DOHH2 (cell line): ENCODE measurements around the gene TMEM94.
"Not testable (repeated sequence)": the region's sequence is repeated elsewhere in the genome, so short reads cannot be mapped to it uniquely, and the experiment has no call there.

Experiments used
- H3F3A ChIP-seq: fragments of 200-600 bp; sonication (generic), shearing (Covaris generic); 2 replicates; pipeline ENCODE4 v1.6.0; 2016; ENCODE audit warnings: antibody characterized with exemption, mild to moderate bottlenecking; ENCODE audit not compliant: control insufficient read depth, insufficient read depth
- H3K27ac ChIP-seq: fragments of 200-600 bp; sonication (generic); 2 replicates; pipeline ENCODE4 v1.5.1; 2014; ENCODE audit warnings: low read depth, mild to moderate bottlenecking, low read length, moderate library complexity
- H3K27me3 ChIP-seq: fragments of 200-600 bp; sonication (generic); 2 replicates; pipeline ENCODE4 v1.6.1; 2014; ENCODE audit warnings: mild to moderate bottlenecking, low read length, mixed read lengths; ENCODE audit not compliant: control insufficient read depth
- H3K36me3 ChIP-seq: fragments of 200-600 bp; sonication (generic); 2 replicates; pipeline ENCODE4 v1.6.1; 2014; ENCODE audit warnings: mild to moderate bottlenecking, low read length, moderate library complexity, mixed read lengths; ENCODE audit not compliant: control insufficient read depth
- H3K4me1 ChIP-seq: fragments of 200-600 bp; sonication (generic); 2 replicates; pipeline ENCODE4 v1.6.1; 2014; ENCODE audit warnings: mild to moderate bottlenecking, low read length, mixed read lengths; ENCODE audit not compliant: control insufficient read depth
- H3K4me2 ChIP-seq: fragments of 200-600 bp; sonication (generic); 2 replicates; pipeline ENCODE4 v1.6.0; 2014; ENCODE audit warnings: mild to moderate bottlenecking, low read length, moderate library complexity
- H3K4me3 ChIP-seq: fragments of 200-600 bp; sonication (generic); 2 replicates; pipeline ENCODE4 v1.5.1; 2014; ENCODE audit warnings: mild to moderate bottlenecking, low read length, mixed read lengths
- H3K79me2 ChIP-seq: fragments of 200-600 bp; sonication (generic); 2 replicates; pipeline ENCODE4 v1.6.1; 2014; ENCODE audit warnings: mild to moderate bottlenecking, low read length, mixed read lengths; ENCODE audit not compliant: control insufficient read depth
- H3K9me2 ChIP-seq: fragments of 200-600 bp; sonication (generic); replicated peaks from 2 replicates; pipeline ENCODE4 v1.6.1; 2014; ENCODE audit warnings: mild to moderate bottlenecking, low read length, mixed read lengths; ENCODE audit not compliant: control insufficient read depth
- H3K9me3 ChIP-seq: fragments of 200-600 bp; sonication (generic); 2 replicates; pipeline ENCODE4 v1.6.1; 2014; ENCODE audit warnings: antibody characterized with exemption, low read length, mixed read lengths; ENCODE audit not compliant: control insufficient read depth, insufficient read depth
- H4K20me1 ChIP-seq: fragments of 200-600 bp; sonication (generic); 2 replicates; pipeline ENCODE4 v1.6.0; 2014; ENCODE audit warnings: low read depth, mild to moderate bottlenecking, antibody characterized with exemption, low read length, moderate library complexity; ENCODE audit not compliant: control insufficient read depth, insufficient read depth
- EZH2phosphoT487 ChIP-seq: fragments of 200-600 bp; sonication (generic); IDR thresholded peaks from 2 replicates; pipeline ENCODE4 v1.6.1; 2017; ENCODE audit warnings: borderline replicate concordance, mild to moderate bottlenecking, antibody characterized with exemption, low read length, moderate library complexity, mixed read lengths
- TF ChIP-seq, protein P1 (sequence below): fragments of 200-600 bp; sonication (generic); IDR thresholded peaks from one replicate; pipeline ENCODE4 v1.5.1; 2014; ENCODE audit warnings: antibody characterized with exemption, mild to moderate bottlenecking, low read depth, low read length; ENCODE audit not compliant: poor library complexity, severe bottlenecking

TMEM94 gene

DNA sequence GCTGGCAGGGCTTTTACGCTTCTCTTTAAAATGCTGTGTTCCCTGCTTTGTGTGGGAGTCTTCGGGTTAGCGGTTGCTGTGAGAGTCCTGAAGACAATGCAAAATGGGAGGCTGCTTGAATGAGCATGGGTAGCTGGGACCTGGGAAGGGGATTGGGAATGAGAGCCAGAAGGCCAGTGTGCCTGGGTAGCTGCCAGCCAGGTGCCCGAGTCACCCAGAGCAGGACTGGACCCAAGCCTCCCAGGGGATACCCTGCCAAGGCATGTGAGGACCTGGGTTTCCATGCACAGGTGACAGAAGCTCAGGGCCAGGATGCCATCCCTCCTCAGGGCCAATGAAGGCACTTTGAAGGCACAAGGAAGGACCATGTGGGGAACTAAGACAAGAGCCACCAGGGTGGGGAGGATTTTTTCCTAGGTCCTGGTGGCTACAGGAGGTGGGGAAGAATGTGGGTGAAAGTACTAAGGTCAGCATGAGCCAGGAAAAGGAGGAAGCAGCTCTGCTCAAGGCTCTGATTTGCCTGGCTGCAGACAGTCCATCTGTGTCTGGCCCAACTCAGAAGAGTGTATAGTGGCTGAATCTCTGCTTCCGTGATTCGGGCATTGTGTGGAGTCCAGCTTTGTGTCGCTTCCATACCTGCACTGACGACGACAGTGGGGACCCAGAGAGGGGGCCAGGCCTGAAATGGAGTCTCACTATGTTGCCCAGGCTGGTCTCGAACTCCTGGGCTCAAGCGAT lies 20.5 kb downstream of the TMEM94 start:
- no peaks in the 10 kb centered on the region for H3K79me2 ChIP-seq
- no peaks in the 10 kb centered on the region for H4K20me1 ChIP-seq
- H3K4me2 ChIP-seq, result no peak overlapping the region
- peaks cover 8% of the 10 kb centered on the region for H3K36me3 ChIP-seq
- TF ChIP-seq, protein P1, sequence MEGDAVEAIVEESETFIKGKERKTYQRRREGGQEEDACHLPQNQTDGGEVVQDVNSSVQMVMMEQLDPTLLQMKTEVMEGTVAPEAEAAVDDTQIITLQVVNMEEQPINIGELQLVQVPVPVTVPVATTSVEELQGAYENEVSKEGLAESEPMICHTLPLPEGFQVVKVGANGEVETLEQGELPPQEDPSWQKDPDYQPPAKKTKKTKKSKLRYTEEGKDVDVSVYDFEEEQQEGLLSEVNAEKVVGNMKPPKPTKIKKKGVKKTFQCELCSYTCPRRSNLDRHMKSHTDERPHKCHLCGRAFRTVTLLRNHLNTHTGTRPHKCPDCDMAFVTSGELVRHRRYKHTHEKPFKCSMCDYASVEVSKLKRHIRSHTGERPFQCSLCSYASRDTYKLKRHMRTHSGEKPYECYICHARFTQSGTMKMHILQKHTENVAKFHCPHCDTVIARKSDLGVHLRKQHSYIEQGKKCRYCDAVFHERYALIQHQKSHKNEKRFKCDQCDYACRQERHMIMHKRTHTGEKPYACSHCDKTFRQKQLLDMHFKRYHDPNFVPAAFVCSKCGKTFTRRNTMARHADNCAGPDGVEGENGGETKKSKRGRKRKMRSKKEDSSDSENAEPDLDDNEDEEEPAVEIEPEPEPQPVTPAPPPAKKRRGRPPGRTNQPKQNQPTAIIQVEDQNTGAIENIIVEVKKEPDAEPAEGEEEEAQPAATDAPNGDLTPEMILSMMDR, result no peak
- TF ChIP-seq EZH2phosphoT487, result no peak
- no peaks in the 10 kb centered on the region for H3K9me3 ChIP-seq
- H3K27ac ChIP-seq, result no peak overlapping the region
- no peaks in the 10 kb centered on the region for H3F3A ChIP-seq
- no peak overlapping the region for H3K4me3 ChIP-seq
- H3K4me1 ChIP-seq, result peaks cover 7% of the 10 kb centered on the region
- H3K27me3 ChIP-seq, result no peaks in the 10 kb centered on the region
- H3K9me2 ChIP-seq, result no peaks in the 10 kb centered on the region

DNA sequence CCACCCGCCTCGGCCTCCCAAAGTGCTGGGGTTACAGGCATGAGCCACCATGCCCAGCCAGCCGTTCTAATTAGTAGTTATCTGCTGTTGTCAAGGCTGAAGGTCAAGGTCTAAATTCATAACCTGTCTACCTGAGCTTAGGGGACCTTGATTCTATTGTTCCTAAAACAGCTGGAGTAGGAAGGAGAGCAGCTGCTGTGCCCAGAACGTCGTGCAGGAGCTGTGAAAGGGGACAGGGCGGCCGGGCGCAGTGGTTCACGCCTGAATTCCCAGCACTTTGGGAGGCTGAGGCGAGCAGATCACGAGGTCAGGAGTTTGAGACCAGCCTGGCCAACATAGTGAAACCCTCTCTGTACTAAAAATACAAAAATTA lies 21.0 kb downstream of the TMEM94 start:
- H3K4me3 ChIP-seq, H3K27ac ChIP-seq, H3F3A ChIP-seq, H3K27me3 ChIP-seq, H3K9me3 ChIP-seq, H3K79me2 ChIP-seq, H3K4me1 ChIP-seq, H3K4me2 ChIP-seq, H3K36me3 ChIP-seq, H3K9me2 ChIP-seq, H4K20me1 ChIP-seq: not testable (repeated sequence)

DNA sequence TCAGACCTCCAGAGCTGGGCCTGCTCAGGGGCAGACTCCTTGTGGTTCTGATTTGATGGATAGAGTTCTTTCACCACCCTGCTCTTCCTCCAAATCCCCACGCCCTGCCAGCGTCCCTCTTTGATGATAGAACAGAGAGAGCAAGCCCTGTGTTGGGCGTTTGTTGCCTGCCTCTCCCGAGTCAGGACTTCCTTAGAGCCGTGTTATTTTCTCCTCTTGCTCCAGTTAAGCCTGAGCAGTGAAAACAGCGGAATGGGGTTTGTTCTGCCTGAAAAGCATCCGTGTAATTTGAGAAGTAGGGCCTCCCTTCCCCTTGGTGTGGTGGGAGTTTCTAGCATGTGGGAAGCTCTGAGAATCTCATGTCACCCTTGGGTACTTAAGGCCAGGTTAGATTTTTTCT lies 22.1 kb downstream of the TMEM94 start:
- no peak for TF ChIP-seq EZH2phosphoT487
- TF ChIP-seq, protein P1, result no peak
- H3K4me2 ChIP-seq, result no peak overlapping the region
- no peaks in the 10 kb centered on the region for H3K36me3 ChIP-seq
- H3K27me3 ChIP-seq, result no peaks in the 10 kb centered on the region
- no peaks in the 10 kb centered on the region for H3K9me3 ChIP-seq
- no peaks in the 10 kb centered on the region for H3K9me2 ChIP-seq
- H3K79me2 ChIP-seq, result no peaks in the 10 kb centered on the region
- H3K27ac ChIP-seq, result no peak overlapping the region
- H3K4me1 ChIP-seq, result no peaks in the 10 kb centered on the region
- H4K20me1 ChIP-seq, result no peaks in the 10 kb centered on the region
- H3K4me3 ChIP-seq, result no peak overlapping the region
- H3F3A ChIP-seq, result no peaks in the 10 kb centered on the region

DNA sequence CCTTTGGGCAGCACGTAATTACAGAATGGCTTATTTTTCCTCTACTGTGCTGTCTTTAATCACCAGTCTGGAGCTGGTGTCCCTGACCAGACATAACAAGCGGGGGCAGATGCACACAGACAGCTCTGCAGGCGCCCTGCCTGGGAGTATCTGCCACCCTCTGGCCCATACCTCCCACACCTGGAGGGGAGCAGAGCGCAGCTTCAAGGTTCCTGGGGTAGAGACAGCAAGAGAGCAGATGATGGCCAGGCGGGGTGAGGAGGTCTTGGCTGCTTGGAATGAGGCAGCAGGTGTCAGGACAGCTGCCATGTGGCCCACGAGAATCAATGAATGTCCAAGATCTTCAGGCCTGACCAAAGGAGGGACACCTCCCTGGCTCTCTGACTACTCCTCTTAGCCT lies 23.8 kb downstream of the TMEM94 start:
- no peaks in the 10 kb centered on the region for H3K9me2 ChIP-seq
- H3K79me2 ChIP-seq, result no peaks in the 10 kb centered on the region
- H3K4me2 ChIP-seq, result no peak overlapping the region
- H3K4me1 ChIP-seq, result no peaks in the 10 kb centered on the region
- H3K36me3 ChIP-seq, result no peaks in the 10 kb centered on the region
- H3K4me3 ChIP-seq, result no peak overlapping the region
- TF ChIP-seq, protein P1, result no peak
- TF ChIP-seq EZH2phosphoT487, result no peak
- H3K27ac ChIP-seq, result no peak overlapping the region
- H3F3A ChIP-seq, result no peaks in the 10 kb centered on the region
- H4K20me1 ChIP-seq, result no peaks in the 10 kb centered on the region
- H3K9me3 ChIP-seq, result no peaks in the 10 kb centered on the region
- no peaks in the 10 kb centered on the region for H3K27me3 ChIP-seq
